Measurements from ENCODE around the gene SMIM44. TPM values are rescaled to one million over a fixed set of nuclear protein-coding genes. Genes with fewer than 3 reads are reported as not detected.

The SMIM44 gene
- total RNA-seq, 1 experiment from 2014 or later, result not detected

GRCh38 chr19:3443840-3444694 is 39.2 kb downstream of the SMIM44 start:
- BruUV-seq (replicated peaks), result no TSS peak
- Histone ChIP-seq H3K36me3 (ENCODE audit: low read depth) (no peaks in the 10 kb centered on the region), H3K9me3 (ENCODE audit: insufficient read depth, low read depth) (no peaks in the 10 kb centered on the region), H3K4me1 (replicated peaks; ENCODE audit: insufficient read depth) (no peaks in the 10 kb centered on the region), H3K9me2 (ENCODE audit: insufficient read depth) (no peaks in the 10 kb centered on the region), H3K4me3 (no peak overlapping the region), H2AFZ (no peak overlapping the region), H3K27me3 (ENCODE audit: insufficient read depth, low read depth) (no peaks in the 10 kb centered on the region), H4K20me1 (ENCODE audit: insufficient read depth) (no peaks in the 10 kb centered on the region; the same call in 1 of the 2 replicates), H3K79me2 (ENCODE audit: low read depth) (no peaks in the 10 kb centered on the region), H3K4me2 (no peak overlapping the region), H3K27ac (no peak overlapping the region), H3F3A (ENCODE audit: insufficient read depth, low read depth) (no peaks in the 10 kb centered on the region; the same call in 1 of the 2 replicates)
- no peak for TF ChIP-seq EZH2 (IDR thresholded peaks at IDR 0.05; ENCODE audit: low read depth)
- no peak for TF ChIP-seq CTCF (conservative IDR thresholded peaks at IDR 0.05)
- intact Hi-C loops (cut with micrococcal nuclease; ENCODE audit: unreplicated experiment), result no loop called here
- ChIA-PET POLR2A (ENCODE audit: unreplicated experiment) (no interaction called here), CTCF (no interaction called here)
- no peak for DNase-seq

- BruUV-seq (replicated peaks), result no TSS peak
- TF ChIP-seq CTCF (conservative IDR thresholded peaks at IDR 0.05) (no peak), EZH2 (IDR thresholded peaks at IDR 0.05; ENCODE audit: low read depth) (no peak)
- ChIA-PET CTCF (no interaction called here), POLR2A (ENCODE audit: unreplicated experiment) (no interaction called here)
- Histone ChIP-seq H3K79me2 (ENCODE audit: low read depth) (no peaks in the 10 kb centered on the region), H4K20me1 (ENCODE audit: insufficient read depth) (no peaks in the 10 kb centered on the region; the same call in 1 of the 2 replicates), H2AFZ (no peak overlapping the region), H3K9me3 (ENCODE audit: insufficient read depth, low read depth) (no peaks in the 10 kb centered on the region), H3K4me1 (replicated peaks; ENCODE audit: insufficient read depth) (no peaks in the 10 kb centered on the region), H3K9me2 (ENCODE audit: insufficient read depth) (no peaks in the 10 kb centered on the region), H3K4me3 (no peak overlapping the region), H3K27ac (no peak overlapping the region), H3K4me2 (no peak overlapping the region), H3F3A (ENCODE audit: insufficient read depth, low read depth) (no peaks in the 10 kb centered on the region), H3K36me3 (ENCODE audit: low read depth) (no peaks in the 10 kb centered on the region), H3K27me3 (ENCODE audit: insufficient read depth, low read depth) (no peaks in the 10 kb centered on the region)
- intact Hi-C loops (cut with micrococcal nuclease; ENCODE audit: unreplicated experiment), result no loop called here
- DNase-seq, result no peak
Measured at GRCh38 chr19:3442487-3443071, 40.7 kb downstream of the SMIM44 start.

- Histone ChIP-seq H3K27ac (no peak overlapping the region), H3K4me3 (no peak overlapping the region), H3K9me2 (ENCODE audit: insufficient read depth) (no peaks in the 10 kb centered on the region), H3K4me2 (no peak overlapping the region), H3K27me3 (ENCODE audit: insufficient read depth, low read depth) (no peaks in the 10 kb centered on the region), H3K36me3 (ENCODE audit: low read depth) (no peaks in the 10 kb centered on the region), H3K4me1 (replicated peaks; ENCODE audit: insufficient read depth) (no peaks in the 10 kb centered on the region), H3K9me3 (ENCODE audit: insufficient read depth, low read depth) (no peaks in the 10 kb centered on the region), H3K79me2 (ENCODE audit: low read depth) (no peaks in the 10 kb centered on the region), H4K20me1 (ENCODE audit: insufficient read depth) (no peaks in the 10 kb centered on the region; the same call in 1 of the 2 replicates), H3F3A (ENCODE audit: insufficient read depth, low read depth) (no peaks in the 10 kb centered on the region), H2AFZ (no peak overlapping the region)
- intact Hi-C loops (cut with micrococcal nuclease; ENCODE audit: unreplicated experiment), result no loop called here
- ChIA-PET POLR2A (ENCODE audit: unreplicated experiment) (interaction anchor here (0.6 kb wide), 1 partner anchor 422 kb away, joined by 5 read pairs; no protein-coding TSS in a partner anchor), CTCF (no interaction called here)
- TF ChIP-seq CTCF (conservative IDR thresholded peaks at IDR 0.05) (no peak), EZH2 (IDR thresholded peaks at IDR 0.05; ENCODE audit: low read depth) (no peak)
- DNase-seq, result no peak
- no TSS peak for BruUV-seq (replicated peaks)
Measured at GRCh38 chr19:3441986-3442329, 41.3 kb downstream of the SMIM44 start.

Measured in PC-9 (cell line).